PC-3 (cell line): ENCODE measurements around the gene TWF2. TPM values are rescaled to one million over a fixed set of nuclear protein-coding genes. Genes with fewer than 3 reads are reported as not detected.
A peak's percentile ranks its signal among the peaks of the same experiment; 100 is the strongest.

ENCODE experiments used
- microRNA-seq: library from miRNA; unstranded; fragments of <30 nt; microRNA quantifications from one replicate; pipeline ENCODE4 v1.1.0, GENCODE V29; 2020; ENCODE audit not compliant: unreplicated experiment
- total RNA-seq: library from RNA; depleted of rRNA; stranded (reverse); fragments of >200 nt; gene quantifications from 2 replicates; pipeline ENCODE4 v1.2.3, GENCODE V29; 2014; rRNA removed

Gene TWF2
- total RNA-seq, 1 experiment from 2014 or later, result 147 TPM

Small RNAs within 50 kb of the gene (microRNA-seq; reads per million reads assigned to microRNA genes)
- gene MIRLET7G, result 94,592 reads per million, percentile 99 among the genes with 10 or more reads in this experiment

Other genes starting within 250 kb of the TWF2 start
- 1,539 and 1,807 TPM in 2 replicates for gene RPL29, start 243.3 kb downstream of the TWF2 start, total RNA-seq
- 40.9 and 51.1 TPM in 2 replicates for gene DUSP7, start 182.6 kb downstream of the TWF2 start, total RNA-seq
- 41.5 and 43.0 TPM in 2 replicates for gene POC1A, start 84.7 kb downstream of the TWF2 start, total RNA-seq
- gene ALAS1, start 41.0 kb downstream of the TWF2 start, total RNA-seq, result 63.5 and 69.5 TPM in 2 replicates
- not detected in 2 replicates for gene TLR9, start 13.5 kb downstream of the TWF2 start, total RNA-seq
- 8.5 and 12.4 TPM in 2 replicates for gene PPM1M, start 6.6 kb upstream of the TWF2 start, total RNA-seq
- 56.2 and 56.4 TPM in 2 replicates for gene WDR82, start 39.5 kb upstream of the TWF2 start, total RNA-seq
- gene GLYCTK, start 48.7 kb upstream of the TWF2 start, total RNA-seq, result 11.3 and 11.7 TPM in 2 replicates
- gene DNAH1, start 77.2 kb upstream of the TWF2 start, total RNA-seq, result 2.2 and 3.3 TPM in 2 replicates
- gene BAP1, start 170.8 kb upstream of the TWF2 start, total RNA-seq, result 103 and 108 TPM in 2 replicates
- 7.3 and 8.5 TPM in 2 replicates for gene PHF7, start 171.5 kb upstream of the TWF2 start, total RNA-seq
- gene SEMA3G, start 205.9 kb upstream of the TWF2 start, total RNA-seq, result 0.77 and 1.6 TPM in 2 replicates
- gene TNNC1, start 214.9 kb upstream of the TWF2 start, total RNA-seq, result 1.9 and 4.9 TPM in 2 replicates
- 60.4 and 65.3 TPM in 2 replicates for gene NISCH, start 216.4 kb upstream of the TWF2 start, total RNA-seq